Fibroblast of pulmonary artery (primary cell): ENCODE measurements around the gene HRH1.
"Not testable (repeated sequence)": the region's sequence is repeated elsewhere in the genome, so short reads cannot be mapped to it uniquely, and the experiment has no call there.

ENCODE experiments used
- DNase-seq: peaks from one replicate; pipeline ENCODE4 v3.0.0-alpha.2; 2010; ENCODE audit warnings: low read depth
- H3K4me3 ChIP-seq: replicated peaks from 2 replicates; pipeline ENCODE4 v1.5.1; 2011; ENCODE audit warnings: low read depth, mild to moderate bottlenecking, control low read depth, low read length, moderate library complexity
- TF ChIP-seq, protein P1 (sequence below): IDR thresholded peaks from 2 replicates; pipeline ENCODE4 v1.5.1; 2011; ENCODE audit warnings: mild to moderate bottlenecking, control low read depth, low read length, inconsistent platforms; ENCODE audit errors: missing control alignments

Gene HRH1

DNA sequence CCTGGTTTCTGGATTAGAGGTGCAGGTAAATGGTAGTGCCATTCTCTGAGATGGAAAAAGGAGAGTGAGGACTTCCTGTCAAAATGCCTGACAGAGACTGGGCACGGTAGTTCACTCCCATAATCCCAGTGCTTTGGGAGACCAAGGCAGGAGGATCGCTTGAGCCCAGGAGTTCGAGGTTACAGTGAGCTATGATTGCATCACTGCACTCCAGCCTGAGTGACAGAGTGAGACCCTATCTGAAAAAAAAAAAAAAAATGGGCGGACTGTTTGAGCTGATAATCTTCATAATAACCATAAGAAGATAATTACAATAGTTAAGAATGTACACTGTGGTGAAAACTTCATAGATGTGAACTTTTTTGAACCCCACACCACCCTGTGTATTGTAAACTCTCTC lies 44.2 kb downstream of the HRH1 start:
- TF ChIP-seq, protein P1, sequence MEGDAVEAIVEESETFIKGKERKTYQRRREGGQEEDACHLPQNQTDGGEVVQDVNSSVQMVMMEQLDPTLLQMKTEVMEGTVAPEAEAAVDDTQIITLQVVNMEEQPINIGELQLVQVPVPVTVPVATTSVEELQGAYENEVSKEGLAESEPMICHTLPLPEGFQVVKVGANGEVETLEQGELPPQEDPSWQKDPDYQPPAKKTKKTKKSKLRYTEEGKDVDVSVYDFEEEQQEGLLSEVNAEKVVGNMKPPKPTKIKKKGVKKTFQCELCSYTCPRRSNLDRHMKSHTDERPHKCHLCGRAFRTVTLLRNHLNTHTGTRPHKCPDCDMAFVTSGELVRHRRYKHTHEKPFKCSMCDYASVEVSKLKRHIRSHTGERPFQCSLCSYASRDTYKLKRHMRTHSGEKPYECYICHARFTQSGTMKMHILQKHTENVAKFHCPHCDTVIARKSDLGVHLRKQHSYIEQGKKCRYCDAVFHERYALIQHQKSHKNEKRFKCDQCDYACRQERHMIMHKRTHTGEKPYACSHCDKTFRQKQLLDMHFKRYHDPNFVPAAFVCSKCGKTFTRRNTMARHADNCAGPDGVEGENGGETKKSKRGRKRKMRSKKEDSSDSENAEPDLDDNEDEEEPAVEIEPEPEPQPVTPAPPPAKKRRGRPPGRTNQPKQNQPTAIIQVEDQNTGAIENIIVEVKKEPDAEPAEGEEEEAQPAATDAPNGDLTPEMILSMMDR = no peak
- DNase-seq = no peak
- H3K4me3 ChIP-seq = no peak overlapping the region

DNA sequence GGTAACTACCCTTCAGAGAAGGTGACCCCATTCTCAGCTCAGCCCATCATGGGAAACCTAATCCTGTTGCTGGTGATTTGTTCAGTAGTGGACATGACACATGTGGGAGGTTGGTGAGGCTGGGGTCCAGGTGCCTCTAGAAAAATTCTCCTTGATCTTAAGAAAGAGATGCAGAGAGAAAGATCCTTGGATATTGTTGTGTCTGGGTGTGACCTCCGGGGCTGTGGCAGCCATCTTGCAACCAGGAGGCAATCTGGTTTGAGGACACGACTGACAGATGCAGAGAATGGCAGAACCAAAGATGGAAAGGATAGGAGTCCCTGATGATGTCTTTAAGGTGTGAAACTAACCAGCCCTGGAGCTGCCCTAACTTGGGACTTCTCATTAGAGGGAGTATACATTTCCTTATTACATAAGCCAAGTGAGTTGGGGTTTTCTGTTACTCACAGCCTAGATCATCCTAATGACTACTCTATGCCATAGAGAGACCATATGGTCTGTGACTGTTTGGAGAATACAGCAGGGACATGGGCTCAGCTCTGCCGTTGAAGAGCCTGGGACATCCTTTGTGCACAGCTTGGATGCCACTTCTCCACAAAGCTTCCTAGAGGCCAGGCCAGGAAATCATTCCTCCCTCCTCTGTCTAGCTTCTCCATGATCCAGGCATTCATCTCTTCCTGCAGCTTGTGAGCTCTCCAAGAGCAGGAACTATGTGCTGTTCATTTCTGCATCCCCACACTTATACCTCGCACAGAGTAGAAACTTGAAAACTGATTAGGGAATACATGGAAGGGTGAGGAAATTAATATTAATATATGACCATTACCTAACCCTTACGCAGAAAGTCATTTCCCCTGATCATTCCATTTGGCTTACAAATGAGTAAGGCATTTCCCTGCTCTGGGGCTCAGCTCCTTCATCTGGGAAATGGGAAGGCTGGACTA lies 45.9 kb downstream of the HRH1 start:
- no peak overlapping the region for H3K4me3 ChIP-seq
- TF ChIP-seq, protein P1 = no peak
- DNase-seq = peak; percentile 70

DNA sequence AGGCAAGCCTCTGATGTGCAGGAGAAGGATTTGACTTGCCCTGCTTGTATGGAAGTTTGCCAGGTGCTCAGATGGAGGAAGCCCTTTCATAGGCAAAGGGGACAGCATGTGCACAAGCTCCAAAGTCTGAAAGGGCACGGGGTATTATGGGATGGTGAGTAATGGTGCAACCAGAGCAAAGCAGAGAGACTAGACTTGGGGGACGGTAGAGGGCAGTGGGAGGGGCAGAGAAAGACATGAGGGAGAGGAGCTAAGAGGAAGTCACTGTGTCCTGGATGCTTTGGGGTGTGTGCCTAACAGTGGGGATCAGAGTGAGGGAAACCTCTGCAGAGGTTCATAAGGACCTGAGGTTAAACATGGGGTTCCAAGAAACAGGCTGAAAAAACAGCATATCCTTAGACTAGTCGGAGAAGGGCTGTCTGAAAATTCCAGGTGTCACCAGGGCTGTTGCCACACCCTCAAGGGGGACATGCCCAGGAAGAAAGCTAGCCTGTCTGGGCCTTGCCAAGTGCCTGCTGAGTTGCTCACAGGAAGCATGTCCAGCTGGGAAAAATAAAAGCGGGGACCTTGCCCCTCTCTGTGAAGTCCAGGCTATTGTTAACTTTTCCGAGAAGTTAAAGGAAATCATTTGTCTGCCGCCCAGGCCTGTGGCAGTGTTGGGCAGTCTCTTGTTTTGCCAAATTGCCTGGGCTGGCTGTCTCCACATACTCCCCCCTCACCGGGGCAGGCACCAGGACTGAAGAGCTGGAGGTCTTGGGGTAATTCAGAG lies 47.1 kb downstream of the HRH1 start:
- H3K4me3 ChIP-seq = no peak overlapping the region
- peak; percentile 85 for DNase-seq
- TF ChIP-seq, protein P1 = no peak

DNA sequence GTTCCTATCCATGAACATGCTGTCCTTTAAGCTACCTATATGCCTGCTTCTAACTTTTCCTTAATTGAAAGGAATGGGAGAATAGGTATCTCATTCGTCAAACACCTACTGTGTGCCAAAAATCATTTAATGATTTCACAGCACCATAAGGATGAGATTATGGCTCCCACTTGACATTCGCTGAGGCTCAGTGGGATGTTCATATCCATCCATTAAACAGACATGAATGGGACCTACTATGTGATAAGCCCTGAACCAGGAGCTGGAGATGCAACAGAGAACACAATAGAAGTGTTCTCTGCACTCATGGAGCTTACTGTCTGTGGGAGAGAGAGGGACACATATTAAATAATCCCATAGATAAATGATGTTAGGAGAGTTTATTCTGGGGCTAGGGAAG lies 49.7 kb downstream of the HRH1 start:
- TF ChIP-seq, protein P1 = no peak
- no peak for DNase-seq
- no peak overlapping the region for H3K4me3 ChIP-seq

DNA sequence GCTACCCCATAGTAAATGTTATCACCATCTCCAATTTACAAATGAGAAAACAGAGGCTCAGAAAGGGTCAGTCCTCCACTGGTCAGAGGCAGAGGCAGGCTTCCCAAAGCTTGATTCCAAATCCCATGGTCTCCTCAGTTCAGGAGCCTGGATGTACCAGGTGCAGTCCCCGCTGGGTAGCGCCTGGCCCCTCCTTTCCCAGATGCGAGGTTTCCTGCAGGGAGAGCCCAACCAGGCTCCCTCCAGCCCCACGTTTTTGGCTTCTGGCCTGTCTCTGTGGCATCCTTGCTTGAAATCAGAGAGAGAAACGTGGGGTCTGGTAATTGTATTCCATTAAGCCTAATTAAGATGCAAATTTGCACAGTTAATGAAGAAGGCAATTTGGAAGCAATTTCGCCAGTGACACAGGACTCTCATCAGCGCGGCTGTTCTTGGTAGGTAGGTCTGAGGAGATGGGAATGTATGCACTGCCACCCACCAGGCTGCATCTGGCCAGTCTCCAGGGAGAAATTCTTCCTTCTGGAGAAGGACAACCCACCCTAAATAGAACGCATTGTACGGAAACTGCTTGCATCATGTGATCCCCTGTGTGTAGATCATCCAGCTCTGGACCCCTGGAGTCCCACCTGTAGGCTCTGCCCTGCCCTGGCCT lies 50.5 kb downstream of the HRH1 start:
- no peak overlapping the region for H3K4me3 ChIP-seq
- TF ChIP-seq, protein P1 = no peak
- DNase-seq = peak; percentile 43

DNA sequence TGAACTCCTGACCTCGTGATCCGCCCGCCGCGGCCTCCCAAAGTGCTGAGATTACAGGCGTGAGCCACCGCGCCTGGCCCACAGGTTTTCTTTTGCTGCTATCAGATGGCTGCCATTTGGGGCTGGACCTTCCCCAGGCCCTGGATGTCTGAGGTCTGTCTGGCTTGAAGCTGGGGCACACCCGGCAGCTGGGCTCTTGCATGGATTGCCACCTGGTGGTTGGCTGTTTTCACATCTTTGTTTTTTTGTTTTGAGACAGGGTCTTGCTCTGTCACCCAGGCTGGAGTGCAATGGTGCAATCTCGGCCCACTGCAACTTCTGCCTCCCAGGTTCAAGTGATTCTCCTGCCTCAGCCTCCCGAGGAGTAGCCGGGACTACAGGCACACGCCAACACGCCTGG lies 51.6 kb downstream of the HRH1 start:
- DNase-seq = peak; percentile 47
- not testable (repeated sequence) for H3K4me3 ChIP-seq
- TF ChIP-seq, protein P1 = peak; percentile 28
